HL-60 (cell line): Measurements from ENCODE around the gene YBEY.

Experiments used
- DNase-seq, 2 experiments: peaks; one replicate each; pipeline ENCODE4 v3.0.0-alpha.2; 2010 to 2020; ENCODE audit warnings: low read depth in 1 of 2, low spot score in 1 of 2
- H3K27ac ChIP-seq: fragments of 250-450 bp; sonication (Bioruptor Pico); replicated peaks from 2 replicates; pipeline ENCODE4 v1.5.1; 2020; ENCODE audit warnings: mild to moderate bottlenecking, moderate library complexity
- H3K27me3 ChIP-seq: fragments of 250-450 bp; sonication (Bioruptor Pico); 2 replicates; pipeline ENCODE4 v1.5.1; 2021; ENCODE audit warnings: mild to moderate bottlenecking, moderate library complexity; ENCODE audit not compliant: insufficient read depth, poor library complexity, severe bottlenecking
- H3K4me3 ChIP-seq: replicated peaks from 2 replicates; pipeline ENCODE4 v1.5.1; 2011; ENCODE audit warnings: mild to moderate bottlenecking, control low read depth, low read length; ENCODE audit not compliant: insufficient read depth
- GABPA ChIP-seq: IDR thresholded peaks from 2 replicates; pipeline ENCODE4 v1.6.1; 2012; ENCODE audit warnings: low read depth
- POLR2AphosphoS5 ChIP-seq: IDR thresholded peaks from 2 replicates; pipeline ENCODE4 v1.6.1; 2012; ENCODE audit warnings: low read depth
- SPI1 ChIP-seq: IDR thresholded peaks from 2 replicates; pipeline ENCODE4 v1.6.1; 2012; ENCODE audit warnings: low read depth, mild to moderate bottlenecking, borderline replicate concordance
- TF ChIP-seq, protein P1 (sequence below): IDR thresholded peaks from 2 replicates; pipeline ENCODE4 v1.6.1; 2012; ENCODE audit warnings: low read depth; ENCODE audit not compliant: insufficient replicate concordance
- TF ChIP-seq, protein P2 (sequence below): IDR thresholded peaks from one replicate; pipeline ENCODE4 v1.5.1; 2011; ENCODE audit warnings: low read length, control low read depth, inconsistent platforms; ENCODE audit not compliant: insufficient read depth

The YBEY gene

DNA sequence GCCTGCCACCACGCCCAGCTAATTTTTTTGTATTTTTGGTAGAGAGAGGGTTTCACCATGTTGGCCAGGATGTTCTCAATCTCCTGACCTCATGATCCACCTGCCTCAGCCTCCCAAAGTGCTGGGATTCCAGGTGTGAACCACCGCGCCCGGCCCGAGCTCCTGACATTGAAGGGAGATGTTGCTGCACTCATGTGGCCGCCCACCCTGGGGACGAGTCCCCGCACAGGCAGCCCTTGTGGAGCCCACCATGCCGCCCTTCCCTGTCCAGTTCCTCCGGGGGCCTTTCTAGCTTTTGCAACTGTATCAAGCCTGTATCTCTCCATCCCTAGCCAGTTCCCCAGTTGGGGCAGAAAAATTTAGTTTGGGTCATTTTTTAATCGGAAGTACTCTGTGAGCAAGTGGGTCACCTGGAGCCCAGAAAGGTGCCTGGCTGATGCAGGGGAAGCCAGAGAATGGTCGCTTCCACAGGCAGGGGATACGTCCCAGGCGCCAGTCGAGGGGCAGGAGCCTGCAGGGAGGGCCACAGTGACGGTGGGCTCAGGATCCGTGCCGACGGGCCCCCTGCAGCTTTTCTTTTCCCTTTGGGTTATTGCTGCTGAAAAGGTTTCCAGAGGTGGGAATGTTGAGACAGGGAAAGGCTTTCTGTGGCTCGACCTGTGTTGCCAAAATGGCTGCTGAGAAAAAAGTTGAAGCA, 58.2 kb downstream of the YBEY start:
- TF ChIP-seq SPI1, result no peak
- TF ChIP-seq, protein P1, sequence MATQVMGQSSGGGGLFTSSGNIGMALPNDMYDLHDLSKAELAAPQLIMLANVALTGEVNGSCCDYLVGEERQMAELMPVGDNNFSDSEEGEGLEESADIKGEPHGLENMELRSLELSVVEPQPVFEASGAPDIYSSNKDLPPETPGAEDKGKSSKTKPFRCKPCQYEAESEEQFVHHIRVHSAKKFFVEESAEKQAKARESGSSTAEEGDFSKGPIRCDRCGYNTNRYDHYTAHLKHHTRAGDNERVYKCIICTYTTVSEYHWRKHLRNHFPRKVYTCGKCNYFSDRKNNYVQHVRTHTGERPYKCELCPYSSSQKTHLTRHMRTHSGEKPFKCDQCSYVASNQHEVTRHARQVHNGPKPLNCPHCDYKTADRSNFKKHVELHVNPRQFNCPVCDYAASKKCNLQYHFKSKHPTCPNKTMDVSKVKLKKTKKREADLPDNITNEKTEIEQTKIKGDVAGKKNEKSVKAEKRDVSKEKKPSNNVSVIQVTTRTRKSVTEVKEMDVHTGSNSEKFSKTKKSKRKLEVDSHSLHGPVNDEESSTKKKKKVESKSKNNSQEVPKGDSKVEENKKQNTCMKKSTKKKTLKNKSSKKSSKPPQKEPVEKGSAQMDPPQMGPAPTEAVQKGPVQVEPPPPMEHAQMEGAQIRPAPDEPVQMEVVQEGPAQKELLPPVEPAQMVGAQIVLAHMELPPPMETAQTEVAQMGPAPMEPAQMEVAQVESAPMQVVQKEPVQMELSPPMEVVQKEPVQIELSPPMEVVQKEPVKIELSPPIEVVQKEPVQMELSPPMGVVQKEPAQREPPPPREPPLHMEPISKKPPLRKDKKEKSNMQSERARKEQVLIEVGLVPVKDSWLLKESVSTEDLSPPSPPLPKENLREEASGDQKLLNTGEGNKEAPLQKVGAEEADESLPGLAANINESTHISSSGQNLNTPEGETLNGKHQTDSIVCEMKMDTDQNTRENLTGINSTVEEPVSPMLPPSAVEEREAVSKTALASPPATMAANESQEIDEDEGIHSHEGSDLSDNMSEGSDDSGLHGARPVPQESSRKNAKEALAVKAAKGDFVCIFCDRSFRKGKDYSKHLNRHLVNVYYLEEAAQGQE, result no peak
- no peak for TF ChIP-seq GABPA
- no peak for TF ChIP-seq POLR2AphosphoS5
- TF ChIP-seq, protein P2, sequence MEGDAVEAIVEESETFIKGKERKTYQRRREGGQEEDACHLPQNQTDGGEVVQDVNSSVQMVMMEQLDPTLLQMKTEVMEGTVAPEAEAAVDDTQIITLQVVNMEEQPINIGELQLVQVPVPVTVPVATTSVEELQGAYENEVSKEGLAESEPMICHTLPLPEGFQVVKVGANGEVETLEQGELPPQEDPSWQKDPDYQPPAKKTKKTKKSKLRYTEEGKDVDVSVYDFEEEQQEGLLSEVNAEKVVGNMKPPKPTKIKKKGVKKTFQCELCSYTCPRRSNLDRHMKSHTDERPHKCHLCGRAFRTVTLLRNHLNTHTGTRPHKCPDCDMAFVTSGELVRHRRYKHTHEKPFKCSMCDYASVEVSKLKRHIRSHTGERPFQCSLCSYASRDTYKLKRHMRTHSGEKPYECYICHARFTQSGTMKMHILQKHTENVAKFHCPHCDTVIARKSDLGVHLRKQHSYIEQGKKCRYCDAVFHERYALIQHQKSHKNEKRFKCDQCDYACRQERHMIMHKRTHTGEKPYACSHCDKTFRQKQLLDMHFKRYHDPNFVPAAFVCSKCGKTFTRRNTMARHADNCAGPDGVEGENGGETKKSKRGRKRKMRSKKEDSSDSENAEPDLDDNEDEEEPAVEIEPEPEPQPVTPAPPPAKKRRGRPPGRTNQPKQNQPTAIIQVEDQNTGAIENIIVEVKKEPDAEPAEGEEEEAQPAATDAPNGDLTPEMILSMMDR, result no peak
- Histone ChIP-seq H3K27ac (no peak overlapping the region), H3K4me3 (no peak overlapping the region), H3K27me3 (no peaks in the 10 kb centered on the region)
- DNase-seq, result no peak

DNA sequence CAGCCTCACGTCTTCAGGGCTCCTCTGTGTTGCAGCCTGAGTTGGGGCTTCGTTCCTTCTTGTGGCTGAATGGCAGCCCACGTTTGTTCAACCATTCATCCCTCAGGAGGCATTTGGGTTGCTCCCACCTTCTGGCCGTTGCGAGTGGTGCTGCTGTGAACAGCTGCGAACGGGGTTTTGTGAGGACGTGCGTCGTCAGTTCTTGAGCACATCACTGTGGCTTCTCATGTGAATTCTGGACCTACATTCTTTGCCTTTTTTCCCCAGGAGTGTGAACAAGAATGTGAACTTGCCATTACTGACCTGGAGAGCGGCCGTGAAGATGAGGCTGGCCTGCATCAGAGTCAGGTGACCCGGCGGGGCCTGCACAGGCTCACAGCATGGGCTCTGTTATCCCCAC, 59.7 kb downstream of the YBEY start:
- H3K27ac ChIP-seq, result no peak overlapping the region
- no peaks in the 10 kb centered on the region for H3K27me3 ChIP-seq
- DNase-seq, result no peak
- TF ChIP-seq, protein P2, result no peak
- TF ChIP-seq GABPA (no peak), POLR2AphosphoS5 (no peak), SPI1 (no peak)
- TF ChIP-seq, protein P1, result no peak
- no peak overlapping the region for H3K4me3 ChIP-seq

DNA sequence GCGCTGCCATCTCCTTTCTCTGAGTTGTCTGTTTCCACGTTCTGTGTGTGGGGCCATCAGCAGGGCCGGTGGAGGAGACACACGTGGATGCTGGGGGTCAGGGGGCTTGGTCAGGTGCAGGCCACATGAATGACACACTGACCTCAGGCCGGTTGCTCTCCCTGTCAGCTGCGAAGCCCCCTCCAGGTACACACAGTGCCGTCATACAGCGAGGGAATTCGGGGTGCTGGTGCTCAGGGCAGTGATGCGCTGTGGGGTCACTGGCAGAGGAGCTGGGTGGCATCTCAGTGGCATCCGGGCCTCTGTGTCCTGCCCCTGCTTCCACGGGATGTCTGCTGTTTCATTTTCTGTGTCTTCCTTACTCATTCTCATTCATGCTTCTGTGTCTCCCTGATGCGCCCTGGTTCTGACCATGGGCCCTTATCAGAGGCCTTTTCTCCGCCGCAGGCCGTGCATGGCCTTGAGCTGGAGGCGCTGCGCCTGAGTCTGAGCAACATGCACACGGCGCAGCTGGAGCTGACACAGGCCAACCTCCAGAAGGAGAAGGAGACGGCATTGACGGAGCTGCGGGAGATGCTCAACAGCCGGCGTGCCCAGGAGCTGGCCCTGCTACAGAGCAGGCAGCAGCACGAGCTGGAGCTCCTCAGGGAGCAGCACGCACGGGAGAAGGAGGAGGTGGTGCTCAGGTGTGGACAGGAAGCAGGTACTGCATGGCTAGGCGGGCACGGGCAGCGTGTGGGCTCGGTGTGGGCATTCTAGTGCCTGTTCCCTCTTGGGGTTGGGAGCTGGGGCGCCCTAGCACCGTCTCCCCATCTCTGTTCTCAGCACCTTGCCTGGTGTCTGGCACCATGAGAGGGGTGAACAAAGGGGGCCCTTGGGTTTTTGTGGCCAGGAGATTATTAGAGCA, 60.4 kb downstream of the YBEY start:
- Histone ChIP-seq H3K27me3 (no peaks in the 10 kb centered on the region), H3K27ac (no peak overlapping the region), H3K4me3 (no peak overlapping the region)
- DNase-seq, result no peak
- TF ChIP-seq GABPA (no peak), SPI1 (no peak), POLR2AphosphoS5 (no peak)
- TF ChIP-seq, protein P1, result no peak
- TF ChIP-seq, protein P2, result no peak
